Activated CD8-positive, alpha-beta T cell treated with anti-CD3 and anti-CD28 coated beads for 36 hours (primary cell): ENCODE results near the gene CDHR3. TPM values are rescaled to one million over a fixed set of nuclear protein-coding genes. Genes with fewer than 3 reads are reported as not detected.
"Not testable (repeated sequence)": the region's sequence is repeated elsewhere in the genome, so short reads cannot be mapped to it uniquely, and the experiment has no call there.

Experiments
- ATAC-seq: fragments of 200-7000 bp; cut with Tn5 transposase; one replicate; pipeline ENCODE4 v1.10.0; 2021; ENCODE audit warnings: mild to moderate bottlenecking, moderate library complexity
- CTCF ChIA-PET: fragments of 350-600 bp; sonication (Branson Sonifier 250); formaldehyde crosslinking; loops from one replicate; lab custom pipeline; 2021; ENCODE audit warnings: antibody characterized with exemption; lab: Charles Lee
- POLR2A ChIA-PET: fragments of 350-600 bp; sonication (Branson Sonifier 250); formaldehyde crosslinking; loops from one replicate; lab custom pipeline; 2021; ENCODE audit warnings: antibody characterized with exemption; lab: Charles Lee
- DNase-seq: peaks from one replicate; pipeline ENCODE4 v3.0.0-alpha.2; 2020
- H3K27ac Mint-ChIP-seq: one replicate; pipeline ENCODE4 v1.8.0; 2021; ENCODE audit warnings: mild to moderate bottlenecking, mixed read lengths
- H3K27me3 Mint-ChIP-seq: one replicate; pipeline ENCODE4 v1.8.0; 2021; ENCODE audit warnings: mixed read lengths
- H3K36me3 Mint-ChIP-seq: one replicate; pipeline ENCODE4 v1.8.0; 2021; ENCODE audit warnings: low read depth, mixed read lengths
- H3K4me1 Mint-ChIP-seq: one replicate; pipeline ENCODE4 v1.8.0; 2021; ENCODE audit warnings: low read depth, mixed read lengths
- H3K4me3 Mint-ChIP-seq: one replicate; pipeline ENCODE4 v1.8.0; 2021; ENCODE audit warnings: mild to moderate bottlenecking, moderate library complexity, mixed read lengths
- H3K9me3 Mint-ChIP-seq: one replicate; pipeline ENCODE4 v1.8.0; 2021; ENCODE audit warnings: mixed read lengths
- CTCF ChIP-seq: fragments of 200-600 bp; IDR thresholded peaks from one replicate; pipeline ENCODE4 v1.8.0; 2022; ENCODE audit warnings: antibody characterized with exemption, mild to moderate bottlenecking
- intact Hi-C: fragments of 100-400 bp; cut with micrococcal nuclease; formaldehyde crosslinking; loops from one replicate; pipeline ENCODE4 v1.10.0; 2022
- total RNA-seq, 2 experiments: library from RNA; stranded (reverse); gene quantifications; one replicate each; pipeline ENCODE4 v1.2.3, GENCODE V29; 2021

CDHR3 gene
- total RNA-seq, 2 experiments from 2014 or later: 0.58 to 0.74 TPM

GRCh38 chr7:105943486-105943885 is 19.6 kb upstream of the CDHR3 start:
- no peak for TF ChIP-seq CTCF
- Mint-ChIP-seq H3K4me1 (no peaks in the 10 kb centered on the region), H3K27me3 (no peaks in the 10 kb centered on the region), H3K4me3 (no peak overlapping the region), H3K36me3 (no peaks in the 10 kb centered on the region), H3K9me3 (no peaks in the 10 kb centered on the region), H3K27ac (no peak overlapping the region)
- ChIA-PET CTCF (no interaction called here), POLR2A (no interaction called here)
- no peak for DNase-seq
- no peak for ATAC-seq
- intact Hi-C loops: no loop called here

- ChIA-PET POLR2A (no interaction called here), CTCF (no interaction called here)
- no peak overlapping the region for H3K4me3 Mint-ChIP-seq
- no peaks in the 10 kb centered on the region for H3K4me1 Mint-ChIP-seq
- H3K27me3 Mint-ChIP-seq: no peaks in the 10 kb centered on the region
- H3K9me3 Mint-ChIP-seq: no peaks in the 10 kb centered on the region
- ATAC-seq (no peak), DNase-seq (no peak)
- H3K36me3 Mint-ChIP-seq: no peaks in the 10 kb centered on the region
- no peak overlapping the region for H3K27ac Mint-ChIP-seq
- intact Hi-C loops: no loop called here
- no peak for TF ChIP-seq CTCF
These were observed 17.2 kb upstream of the CDHR3 start for GRCh38 chr7:105945848-105946247.

- intact Hi-C loops: no loop called here
- POLR2A ChIA-PET: no interaction called here
- H3K27me3 Mint-ChIP-seq: no peaks in the 10 kb centered on the region
These were observed 11.5 kb upstream of the CDHR3 start for GRCh38 chr7:105951597-105951996.

GRCh38 chr7:105952917-105953595 is 10.0 kb upstream of the CDHR3 start:
- intact Hi-C loops: no loop called here
- no peak for TF ChIP-seq CTCF
- CTCF ChIA-PET: no interaction called here

More at GRCh38 chr7:105951597-105951996, 11.5 kb upstream of the CDHR3 start:
- Mint-ChIP-seq H3K4me3 (no peak overlapping the region), H3K9me3 (peaks cover 10% of the 10 kb centered on the region), H3K27ac (no peak overlapping the region), H3K4me1 (no peaks in the 10 kb centered on the region), H3K36me3 (peaks cover 3% of the 10 kb centered on the region)
- DNase-seq: no peak
- ATAC-seq: no peak
- no peak for TF ChIP-seq CTCF
- CTCF ChIA-PET: interaction anchor here (1.1 to 1.6 kb wide), 2 partner anchors 91 to 294 kb away, joined by 3 to 6 read pairs; no protein-coding TSS in a partner anchor

GRCh38 chr7:105954711-105955110 is 8.4 kb upstream of the CDHR3 start:
- Mint-ChIP-seq H3K9me3 (peaks cover 10% of the 10 kb centered on the region), H3K4me3 (no peak overlapping the region), H3K4me1 (no peaks in the 10 kb centered on the region), H3K27ac (no peak overlapping the region), H3K27me3 (no peaks in the 10 kb centered on the region), H3K36me3 (peaks cover 3% of the 10 kb centered on the region)
- ATAC-seq (no peak), DNase-seq (no peak)
- POLR2A ChIA-PET: interaction anchor here (1.1 kb wide), 1 partner anchor 11 kb away, joined by 5 read pairs; no protein-coding TSS in a partner anchor
- TF ChIP-seq CTCF: no peak
- CTCF ChIA-PET: no interaction called here
- intact Hi-C loops: no loop called here

More at GRCh38 chr7:105952917-105953595, 10.0 kb upstream of the CDHR3 start:
- no peak for ATAC-seq
- POLR2A ChIA-PET: no interaction called here
- Mint-ChIP-seq H3K4me1 (no peaks in the 10 kb centered on the region), H3K4me3 (no peak overlapping the region), H3K36me3 (peaks cover 3% of the 10 kb centered on the region), H3K27ac (no peak overlapping the region), H3K27me3 (no peaks in the 10 kb centered on the region), H3K9me3 (peaks cover 10% of the 10 kb centered on the region)
- DNase-seq: no peak

GRCh38 chr7:105955651-105956466 is 7.2 kb upstream of the CDHR3 start:
- H3K27ac Mint-ChIP-seq, H3K4me1 Mint-ChIP-seq, H3K27me3 Mint-ChIP-seq, POLR2A ChIA-PET, DNase-seq, H3K36me3 Mint-ChIP-seq, CTCF ChIA-PET, H3K4me3 Mint-ChIP-seq, ATAC-seq, intact Hi-C loops: not testable (repeated sequence)
- peaks cover 10% of the 10 kb centered on the region for H3K9me3 Mint-ChIP-seq
